CD8-positive, alpha-beta memory T cell (primary cell): ENCODE data around the gene KCNAB1. TPM values are rescaled to one million over a fixed set of nuclear protein-coding genes. Genes with fewer than 3 reads are reported as not detected.
"Not testable (repeated sequence)": the region's sequence is repeated elsewhere in the genome, so short reads cannot be mapped to it uniquely, and the experiment has no call there.

Experiments
- CTCF ChIA-PET: fragments of 350-600 bp; sonication (Branson Sonifier 250); formaldehyde crosslinking; loops from one replicate; lab custom pipeline; 2021; ENCODE audit warnings: antibody characterized with exemption; lab: Charles Lee
- POLR2A ChIA-PET: fragments of 350-600 bp; sonication (Branson Sonifier 250); formaldehyde crosslinking; loops from one replicate; lab custom pipeline; 2021; ENCODE audit warnings: antibody characterized with exemption; lab: Charles Lee
- DNase-seq, 5 donors: peaks; one replicate each; pipeline versions ENCODE4 v3.0.0 to v3.0.0-alpha.2; 2020 to 2022; ENCODE audit warnings: mixed read lengths in 1 of 5
- H3K27ac ChIP-seq: one replicate; pipeline ENCODE4 v1.7.0; 2013; ENCODE audit warnings: low read depth, mild to moderate bottlenecking, low read length, moderate library complexity
- H3K27me3 ChIP-seq: 2 replicates; pipeline ENCODE4 v1.7.0; 2013; ENCODE audit warnings: low read length, mild to moderate bottlenecking; ENCODE audit not compliant: insufficient read depth, poor library complexity, severe bottlenecking
- H3K36me3 ChIP-seq: 2 replicates; pipeline ENCODE4 v1.7.0; 2013; ENCODE audit warnings: mild to moderate bottlenecking, low read length, moderate library complexity; ENCODE audit not compliant: insufficient read depth
- H3K4me1 ChIP-seq: 2 replicates; pipeline ENCODE4 v1.7.0; 2013; ENCODE audit warnings: mild to moderate bottlenecking, low read length, moderate library complexity; ENCODE audit not compliant: insufficient read depth
- H3K4me3 ChIP-seq: 2 replicates; pipeline ENCODE4 v1.7.0; 2013; ENCODE audit warnings: mild to moderate bottlenecking, low read length
- H3K9me3 ChIP-seq: 2 replicates; pipeline ENCODE4 v1.7.0; 2013; ENCODE audit warnings: mild to moderate bottlenecking, low read length
- H3K27ac Mint-ChIP-seq, 8 donors: one replicate each; pipeline ENCODE4 v1.8.0; 2020 to 2021; ENCODE audit warnings: mixed read lengths in 8 of 8, mild to moderate bottlenecking in 6 of 8, inconsistent platforms in 3 of 8, moderate library complexity in 3 of 8
- H3K27me3 Mint-ChIP-seq, 2 donors: one replicate each; pipeline ENCODE4 v1.8.0; 2020 to 2021; ENCODE audit warnings: mixed read lengths in 2 of 2, mild to moderate bottlenecking in 1 of 2, moderate library complexity in 1 of 2
- H3K36me3 Mint-ChIP-seq, 3 donors: one replicate each; pipeline ENCODE4 v1.8.0; 2020 to 2021; ENCODE audit warnings: mixed read lengths in 3 of 3, inconsistent platforms in 1 of 3, mild to moderate bottlenecking in 1 of 3
- H3K4me1 Mint-ChIP-seq, 3 donors: one replicate each; pipeline ENCODE4 v1.8.0; 2020 to 2021; ENCODE audit warnings: mixed read lengths in 3 of 3, inconsistent platforms in 1 of 3, mild to moderate bottlenecking in 1 of 3
- H3K4me3 Mint-ChIP-seq, 7 donors: one replicate each; pipeline ENCODE4 v1.8.0; 2020 to 2021; ENCODE audit warnings: mixed read lengths in 7 of 7, mild to moderate bottlenecking in 6 of 7, moderate library complexity in 4 of 7, inconsistent platforms in 2 of 7
- H3K9me3 Mint-ChIP-seq, 5 donors: one replicate each; pipeline ENCODE4 v1.8.0; 2020 to 2022; ENCODE audit warnings: mixed read lengths in 5 of 5, mild to moderate bottlenecking in 3 of 5, moderate library complexity in 2 of 5, inconsistent platforms in 1 of 5
- polyA plus RNA-seq: library from polyadenylated mRNA; unstranded; fragments of 300-500 nt; fragmentation: Illumina TruSeq; gene quantifications from one replicate; pipeline ENCODE4 v1.2.3, GENCODE V29; 2021
- total RNA-seq, 2 experiments: library from RNA; stranded (reverse); gene quantifications; one replicate each; pipeline ENCODE4 v1.2.3, GENCODE V29; 2021

KCNAB1 gene
- total and polyA plus RNA-seq, 3 experiments from 2014 or later: 0.32 TPM; not detected in 2

DNA sequence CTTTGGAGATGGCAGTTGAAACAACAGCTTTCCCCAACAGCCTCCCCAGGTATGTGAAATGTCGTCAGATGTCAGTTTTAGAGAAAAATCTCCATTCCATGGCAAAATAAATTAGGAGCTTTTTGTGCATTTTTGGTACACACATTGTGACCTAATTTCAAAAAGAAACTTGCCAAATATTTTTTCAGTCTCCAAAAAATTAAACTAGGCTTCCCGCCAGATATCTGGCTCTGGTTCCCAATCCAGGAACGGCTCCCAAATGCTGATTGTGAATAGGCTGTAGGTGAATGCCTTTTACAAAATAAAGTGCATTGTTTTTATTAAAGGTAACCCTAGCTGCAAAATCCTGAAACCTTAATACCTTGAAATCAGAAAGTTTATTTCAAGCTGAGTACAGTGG lies 10.9 kb downstream of the KCNAB1 start:
- H3K4me1 ChIP-seq: no peaks in the 10 kb centered on the region
- Mint-ChIP-seq H3K9me3 (no peaks in the 10 kb centered on the region), H3K27ac (no peak overlapping the region), H3K36me3 (no peaks in the 10 kb centered on the region), H3K4me3 (no peak overlapping the region), H3K27me3 (peaks cover 3 to 38% of the 10 kb centered on the region in 2 donors), H3K4me1 (no peaks in the 10 kb centered on the region)
- ChIA-PET CTCF (no interaction called here), POLR2A (no interaction called here)
- H3K27ac ChIP-seq: no peak overlapping the region
- no peaks in the 10 kb centered on the region for H3K27me3 ChIP-seq
- H3K9me3 ChIP-seq: no peaks in the 10 kb centered on the region
- H3K4me3 ChIP-seq: no peak overlapping the region
- H3K36me3 ChIP-seq: no peaks in the 10 kb centered on the region
- DNase-seq: no peak

DNA sequence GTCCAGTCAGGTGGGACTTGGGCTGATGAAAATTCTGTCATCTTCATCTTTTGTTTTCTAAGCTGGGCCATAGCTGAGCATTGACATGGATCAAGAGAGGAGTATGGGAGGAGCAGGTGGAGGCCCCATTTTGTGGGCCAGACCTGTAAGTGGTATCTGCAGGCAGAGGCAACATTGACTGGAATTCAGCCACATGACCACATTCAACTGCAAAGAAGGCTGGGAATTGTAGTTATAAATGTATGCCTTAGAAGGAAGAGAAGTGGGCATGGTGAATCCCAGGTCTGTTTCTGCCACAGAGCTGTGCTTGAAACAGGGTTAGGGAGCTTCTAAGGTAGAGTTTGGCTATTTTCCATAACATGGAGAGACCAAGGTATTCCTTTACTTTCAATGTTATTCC lies 11.4 kb downstream of the KCNAB1 start:
- no peaks in the 10 kb centered on the region for H3K9me3 ChIP-seq
- H3K4me3 ChIP-seq: no peak overlapping the region
- no peak for DNase-seq
- Mint-ChIP-seq H3K27ac (no peak overlapping the region), H3K27me3 (peaks cover 3 to 43% of the 10 kb centered on the region in 2 donors), H3K4me3 (no peak overlapping the region), H3K4me1 (no peaks in the 10 kb centered on the region), H3K36me3 (no peaks in the 10 kb centered on the region), H3K9me3 (no peaks in the 10 kb centered on the region)
- no peak overlapping the region for H3K27ac ChIP-seq
- CTCF ChIA-PET: interaction anchor here (0.7 kb wide), 1 partner anchor 326 kb away, joined by 3 read pairs; the partner anchor contains the start of gene C3orf33
- no peaks in the 10 kb centered on the region for H3K4me1 ChIP-seq
- no peaks in the 10 kb centered on the region for H3K36me3 ChIP-seq
- POLR2A ChIA-PET: no interaction called here
- no peaks in the 10 kb centered on the region for H3K27me3 ChIP-seq

DNA sequence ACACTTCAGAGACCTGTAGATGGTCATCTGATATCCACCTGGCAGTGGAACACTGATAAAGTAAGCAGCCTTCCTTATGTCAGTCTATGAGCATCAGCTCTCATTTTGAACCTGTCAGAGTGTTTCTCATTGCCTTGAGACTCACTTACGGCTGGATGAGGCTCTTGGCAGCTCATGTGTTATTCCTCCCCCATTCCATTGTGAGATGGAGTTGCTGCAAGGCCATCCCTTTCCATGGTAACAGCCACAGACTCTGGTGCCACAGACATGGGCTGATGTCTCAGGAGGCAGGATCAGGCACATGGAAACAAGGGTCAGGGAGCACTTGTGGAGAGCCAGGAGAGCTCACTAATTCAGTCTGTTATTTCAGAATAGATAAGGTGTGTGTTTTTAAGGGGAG lies 11.9 kb downstream of the KCNAB1 start:
- H3K27ac ChIP-seq: no peak overlapping the region
- no peaks in the 10 kb centered on the region for H3K27me3 ChIP-seq
- DNase-seq: no peak
- H3K4me3 ChIP-seq: no peak overlapping the region
- Mint-ChIP-seq H3K9me3 (no peaks in the 10 kb centered on the region), H3K27ac (no peak overlapping the region), H3K4me3 (no peak overlapping the region), H3K27me3 (peaks cover 6 to 43% of the 10 kb centered on the region in 2 donors), H3K36me3 (no peaks in the 10 kb centered on the region), H3K4me1 (no peaks in the 10 kb centered on the region)
- H3K9me3 ChIP-seq: no peaks in the 10 kb centered on the region
- ChIA-PET CTCF (interaction anchor here (0.7 kb wide), 1 partner anchor 327 kb away, joined by 3 read pairs; the partner anchor contains the start of gene C3orf33), POLR2A (no interaction called here)
- H3K36me3 ChIP-seq: no peaks in the 10 kb centered on the region
- no peaks in the 10 kb centered on the region for H3K4me1 ChIP-seq

DNA sequence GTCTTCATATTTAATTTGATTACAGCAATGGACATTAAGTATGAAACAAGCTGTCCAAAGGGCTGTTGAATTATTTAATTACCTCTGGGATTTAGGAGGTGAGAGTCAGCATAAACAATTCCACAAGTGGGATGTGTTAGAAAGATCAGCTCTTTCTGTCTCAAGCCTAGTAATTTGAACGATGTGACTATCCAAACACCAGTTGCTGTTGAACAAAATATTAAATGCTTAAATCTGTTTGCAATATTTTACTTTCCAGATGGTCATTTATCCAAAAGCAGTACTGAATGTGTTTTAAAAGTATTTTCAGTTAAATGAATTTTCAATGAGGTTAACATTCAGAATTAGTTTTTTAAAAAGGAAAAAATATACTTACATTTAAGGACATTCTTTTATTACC lies 12.7 kb downstream of the KCNAB1 start:
- Mint-ChIP-seq H3K36me3 (no peaks in the 10 kb centered on the region), H3K4me1 (no peaks in the 10 kb centered on the region), H3K27me3 (peaks cover 9 to 45% of the 10 kb centered on the region in 2 donors), H3K9me3 (no peaks in the 10 kb centered on the region), H3K4me3 (no peak overlapping the region), H3K27ac (no peak overlapping the region)
- ChIA-PET POLR2A (no interaction called here), CTCF (interaction anchor here (1.0 kb wide), 1 partner anchor 18 kb away, joined by 3 read pairs; no protein-coding TSS in a partner anchor)
- H3K27ac ChIP-seq: no peak overlapping the region
- no peak overlapping the region for H3K4me3 ChIP-seq
- H3K9me3 ChIP-seq: no peaks in the 10 kb centered on the region
- H3K4me1 ChIP-seq: no peaks in the 10 kb centered on the region
- no peaks in the 10 kb centered on the region for H3K36me3 ChIP-seq
- DNase-seq: no peak
- no peaks in the 10 kb centered on the region for H3K27me3 ChIP-seq

DNA sequence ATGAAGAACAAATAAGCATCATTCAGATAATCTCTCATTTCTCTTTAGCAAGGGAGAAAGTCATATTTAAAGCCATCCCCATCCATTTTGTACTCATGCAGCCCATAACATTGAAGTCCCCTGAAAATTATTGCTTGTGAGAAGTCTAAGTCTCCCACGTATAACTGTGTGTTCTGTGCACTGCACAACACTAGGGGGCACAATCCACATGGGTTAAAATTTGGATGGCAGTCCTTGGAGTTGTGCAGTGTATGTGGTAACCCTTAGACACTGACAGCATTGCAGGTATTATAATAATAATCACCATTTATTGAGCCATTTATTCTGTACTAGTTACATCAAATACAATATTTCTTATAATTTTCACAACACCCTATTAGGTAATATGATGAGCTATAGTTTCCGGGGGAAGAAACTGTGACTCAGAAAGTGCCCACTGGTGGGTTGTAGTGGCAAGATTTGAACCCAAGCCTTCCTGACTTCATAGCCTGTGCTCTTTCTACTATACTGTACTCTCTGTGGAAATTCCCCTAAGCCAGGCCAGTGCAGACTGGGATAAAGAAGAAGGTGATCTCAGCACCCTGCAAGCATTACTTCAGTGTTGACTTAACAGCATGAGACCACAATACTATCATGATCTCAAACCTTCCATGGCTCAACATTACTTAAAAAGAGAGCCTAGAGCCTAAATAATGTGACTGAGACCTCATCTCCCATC lies 15.7 kb downstream of the KCNAB1 start:
- Histone ChIP-seq H3K36me3 (no peaks in the 10 kb centered on the region), H3K9me3 (no peaks in the 10 kb centered on the region), H3K4me1 (no peaks in the 10 kb centered on the region), H3K4me3 (no peak overlapping the region), H3K27ac (no peak overlapping the region), H3K27me3 (no peaks in the 10 kb centered on the region)
- Mint-ChIP-seq H3K4me1 (no peaks in the 10 kb centered on the region), H3K27ac (no peak overlapping the region), H3K4me3 (no peak overlapping the region), H3K27me3 (peaks cover 9 to 49% of the 10 kb centered on the region in 2 donors), H3K9me3 (no peaks in the 10 kb centered on the region), H3K36me3 (no peaks in the 10 kb centered on the region)
- POLR2A ChIA-PET: no interaction called here
- CTCF ChIA-PET: no interaction called here
- DNase-seq: no peak

DNA sequence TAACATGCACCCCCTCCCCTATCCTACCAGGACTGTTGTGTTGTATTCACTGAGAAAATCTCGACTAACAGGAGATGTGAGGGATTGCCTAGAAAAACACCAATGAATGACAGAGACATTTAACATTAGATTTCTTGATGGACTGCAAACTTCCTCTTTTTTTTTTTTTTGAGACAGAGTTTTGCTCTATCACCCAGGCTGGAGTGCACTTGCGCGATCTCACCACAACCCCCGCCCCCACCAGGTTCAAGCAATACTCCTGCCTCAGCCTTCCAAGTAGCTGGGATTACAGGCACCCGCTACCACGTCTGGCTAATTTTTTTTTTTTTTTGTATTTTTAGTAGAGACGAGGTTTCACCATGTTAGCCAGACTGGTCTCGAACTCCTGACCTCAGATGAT lies 17.0 kb downstream of the KCNAB1 start:
- H3K4me1 ChIP-seq, H3K36me3 Mint-ChIP-seq, H3K36me3 ChIP-seq, H3K27ac ChIP-seq, POLR2A ChIA-PET, DNase-seq, H3K27me3 ChIP-seq, H3K9me3 ChIP-seq, H3K4me1 Mint-ChIP-seq, H3K27ac Mint-ChIP-seq, H3K4me3 Mint-ChIP-seq, H3K9me3 Mint-ChIP-seq, H3K4me3 ChIP-seq: not testable (repeated sequence)
- peaks cover 7 to 54% of the 10 kb centered on the region in 2 donors for H3K27me3 Mint-ChIP-seq
- CTCF ChIA-PET: interaction anchor here (0.7 kb wide), 1 partner anchor 336 kb away, joined by 3 read pairs; no protein-coding TSS in a partner anchor

DNA sequence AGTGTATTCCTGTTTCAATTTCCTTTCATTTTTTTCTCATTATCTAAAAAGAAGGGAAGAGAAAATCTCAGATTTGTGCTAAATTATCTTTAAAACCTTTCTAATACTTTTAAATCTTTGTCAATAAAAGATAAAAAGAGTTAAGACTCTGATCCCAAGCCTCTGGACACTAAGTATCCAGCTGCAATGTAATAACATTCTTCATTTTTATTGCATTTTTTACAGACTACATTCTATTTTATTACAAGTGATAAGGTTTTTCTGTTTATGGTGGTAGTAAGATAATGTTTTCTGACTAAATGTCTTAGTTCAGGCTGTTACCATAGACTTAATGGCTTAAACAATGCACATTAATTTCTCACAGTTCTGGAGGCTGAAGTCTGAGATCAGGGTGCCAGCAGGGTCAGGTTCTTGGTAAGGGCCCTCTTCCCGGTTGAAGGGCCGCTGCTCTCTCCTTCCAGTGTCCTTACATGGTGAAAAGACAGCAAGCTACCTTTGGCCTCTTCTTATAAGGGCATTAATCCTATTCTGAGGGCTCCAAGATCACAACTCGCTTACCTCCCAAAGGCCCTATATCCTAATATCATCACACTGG lies 19.7 kb downstream of the KCNAB1 start:
- Mint-ChIP-seq H3K4me3 (no peak overlapping the region), H3K4me1 (no peaks in the 10 kb centered on the region), H3K27ac (no peak overlapping the region), H3K9me3 (no peaks in the 10 kb centered on the region), H3K27me3 (peaks cover 15 to 66% of the 10 kb centered on the region in 2 donors), H3K36me3 (no peaks in the 10 kb centered on the region)
- Histone ChIP-seq H3K4me3 (no peak overlapping the region), H3K4me1 (no peaks in the 10 kb centered on the region), H3K27ac (no peak overlapping the region), H3K36me3 (no peaks in the 10 kb centered on the region), H3K9me3 (no peaks in the 10 kb centered on the region), H3K27me3 (no peaks in the 10 kb centered on the region)
- no peak for DNase-seq
- ChIA-PET CTCF (interaction anchor here (1.2 kb wide), 1 partner anchor 12 kb away, joined by 3 read pairs; no protein-coding TSS in a partner anchor), POLR2A (interaction anchor here (0.6 kb wide), 1 partner anchor 388 kb away, joined by 3 read pairs; no protein-coding TSS in a partner anchor)

DNA sequence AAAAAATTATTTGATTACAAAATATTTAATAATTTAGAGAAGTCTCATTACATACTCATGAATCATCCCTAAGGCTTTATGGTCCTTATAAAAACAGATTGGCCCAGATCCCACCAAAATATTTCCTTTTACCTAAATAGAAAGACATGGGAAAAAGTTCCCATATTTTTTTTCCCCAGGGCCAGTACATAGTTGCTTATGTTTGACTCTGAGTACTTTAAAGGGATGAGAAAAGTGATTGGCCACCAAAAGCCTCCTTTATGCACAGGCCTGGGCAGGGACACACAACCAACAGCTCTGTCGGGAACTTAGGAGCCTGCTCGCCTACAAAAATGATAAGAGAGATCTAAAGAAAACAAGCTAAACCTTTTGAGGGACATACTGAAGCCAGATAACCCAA lies 22.3 kb downstream of the KCNAB1 start:
- Mint-ChIP-seq H3K27ac (no peak overlapping the region), H3K9me3 (no peaks in the 10 kb centered on the region), H3K27me3 (peaks cover 14 to 56% of the 10 kb centered on the region in 2 donors), H3K36me3 (no peaks in the 10 kb centered on the region), H3K4me3 (no peak overlapping the region), H3K4me1 (no peaks in the 10 kb centered on the region)
- no peak for DNase-seq
- Histone ChIP-seq H3K4me1 (no peaks in the 10 kb centered on the region), H3K36me3 (no peaks in the 10 kb centered on the region), H3K4me3 (no peak overlapping the region), H3K27me3 (no peaks in the 10 kb centered on the region), H3K9me3 (no peaks in the 10 kb centered on the region), H3K27ac (no peak overlapping the region)
- ChIA-PET POLR2A (no interaction called here), CTCF (interaction anchor here (1.9 kb wide), 1 partner anchor 9 kb away, joined by 7 read pairs; no protein-coding TSS in a partner anchor)
